Stimulated activated naive B cell treated with anti-CD40 and anti-IgM and Interleukin-4, amounts not matched to agents 10 μg/mL and 1 μg/mL and 100 μg/mL, for 72 hours (primary cell): Measurements from ENCODE around the gene TMEM178B.

Experiments used
- ATAC-seq, 2 donors: fragments of 150-1000 bp; cut with Tn5 transposase; replicated peaks; 2 replicates each; pipeline ENCODE4 v1.10.0; 2021; ENCODE audit warnings: moderate library complexity in 1 of 2
- DNase-seq: peaks from one replicate; pipeline ENCODE4 v3.0.0; 2021
- H3K27ac Mint-ChIP-seq: one replicate; pipeline ENCODE4 v1.8.0; 2022; ENCODE audit warnings: mild to moderate bottlenecking, mixed read lengths
- H3K27me3 Mint-ChIP-seq, 2 donors: one replicate each; pipeline ENCODE4 v1.8.0; 2022; ENCODE audit warnings: mixed read lengths in 2 of 2
- H3K36me3 Mint-ChIP-seq, 2 donors: one replicate each; pipeline ENCODE4 v1.8.0; 2022; ENCODE audit warnings: mixed read lengths in 2 of 2, mild to moderate bottlenecking in 1 of 2
- H3K4me1 Mint-ChIP-seq, 2 donors: one replicate each; pipeline ENCODE4 v1.8.0; 2022; ENCODE audit warnings: mixed read lengths in 2 of 2, mild to moderate bottlenecking in 1 of 2
- H3K4me3 Mint-ChIP-seq, 2 donors: one replicate each; pipeline ENCODE4 v1.8.0; 2022; ENCODE audit warnings: mild to moderate bottlenecking in 2 of 2, mixed read lengths in 2 of 2, moderate library complexity in 1 of 2
- H3K9me3 Mint-ChIP-seq, 2 donors: one replicate each; pipeline ENCODE4 v1.8.0; 2022; ENCODE audit warnings: mixed read lengths in 2 of 2, mild to moderate bottlenecking in 1 of 2

TMEM178B gene

DNA sequence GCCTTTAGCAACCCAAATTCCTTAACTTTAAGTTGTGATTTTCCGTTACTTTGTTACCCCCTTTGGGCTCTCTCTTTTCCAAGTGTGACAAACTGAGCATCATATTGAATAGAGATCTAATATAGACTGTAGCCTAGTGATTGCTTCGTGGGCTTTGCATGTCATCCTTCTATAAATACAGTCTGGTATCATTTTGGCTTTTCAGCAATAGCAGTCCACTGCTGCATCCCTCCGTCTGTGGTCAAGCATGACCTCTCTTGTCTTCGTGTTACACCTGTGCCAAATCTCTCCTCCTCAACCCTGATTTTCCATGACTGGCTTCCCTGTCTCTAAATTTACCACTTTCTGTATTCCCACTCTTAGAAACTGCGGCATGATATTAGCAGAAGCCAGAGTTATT, 423.5 kb downstream of the TMEM178B start:
- Mint-ChIP-seq H3K27ac (no peak overlapping the region), H3K4me3 (no peak overlapping the region), H3K27me3 (peaks cover 6 to 24% of the 10 kb centered on the region in 2 donors), H3K9me3 (no peaks in the 10 kb centered on the region), H3K4me1 (no peaks in the 10 kb centered on the region), H3K36me3 (no peaks in the 10 kb centered on the region)
- ATAC-seq (no peak), DNase-seq (no peak)

DNA sequence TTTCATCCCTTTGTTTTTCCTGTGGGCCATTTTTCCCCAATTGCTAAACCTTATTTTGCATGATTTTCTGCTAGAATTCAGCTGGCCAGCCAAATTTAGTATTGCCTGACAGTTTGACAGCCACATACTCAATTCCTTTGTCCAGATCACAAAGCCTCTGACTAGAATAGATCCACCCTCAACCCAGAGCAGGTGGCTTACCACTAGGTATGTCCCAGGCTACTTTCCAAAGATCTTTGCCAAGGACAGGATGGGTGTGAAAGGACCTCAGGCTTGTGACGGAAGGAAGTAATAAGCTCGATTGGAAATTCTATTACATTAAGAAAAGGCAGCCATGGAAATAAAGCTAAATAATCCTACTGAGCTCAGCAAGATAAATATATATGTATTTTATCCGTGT, 426.7 kb downstream of the TMEM178B start:
- Mint-ChIP-seq H3K27me3 (peaks cover 7 to 18% of the 10 kb centered on the region in 2 donors), H3K4me1 (no peaks in the 10 kb centered on the region)

DNA sequence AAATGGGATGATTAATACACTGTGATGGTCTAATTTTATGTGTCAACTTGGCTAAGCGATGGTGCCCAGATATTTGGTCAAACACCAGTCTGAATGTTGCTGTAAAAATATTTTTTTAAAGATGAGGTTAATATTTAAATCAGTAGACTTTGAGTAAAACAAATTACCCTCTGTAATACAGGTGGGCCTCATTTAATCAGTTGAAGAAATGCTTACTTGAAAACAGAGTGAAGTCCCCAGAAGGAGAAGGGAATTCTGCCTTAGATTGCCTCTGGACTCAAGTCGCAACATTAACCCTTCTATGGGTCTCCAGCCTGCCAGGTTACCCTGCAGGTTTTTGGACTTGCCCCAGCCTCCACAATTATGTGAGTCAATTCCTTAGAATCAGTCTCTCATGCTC, 427.6 kb downstream of the TMEM178B start:
- H3K4me1 Mint-ChIP-seq = no peaks in the 10 kb centered on the region
- H3K9me3 Mint-ChIP-seq = no peaks in the 10 kb centered on the region
- no peak overlapping the region for H3K27ac Mint-ChIP-seq
- no peaks in the 10 kb centered on the region for H3K36me3 Mint-ChIP-seq
- ATAC-seq = no peak
- no peak overlapping the region for H3K4me3 Mint-ChIP-seq
- H3K27me3 Mint-ChIP-seq = peaks cover 7 to 21% of the 10 kb centered on the region in 2 donors
- DNase-seq = no peak

More for the DNA sequence above, 426.7 kb downstream of the TMEM178B start:
- Mint-ChIP-seq H3K36me3 (no peaks in the 10 kb centered on the region), H3K27ac (no peak overlapping the region), H3K4me3 (no peak overlapping the region), H3K9me3 (no peaks in the 10 kb centered on the region)
- no peak for DNase-seq
- ATAC-seq = no peak

DNA sequence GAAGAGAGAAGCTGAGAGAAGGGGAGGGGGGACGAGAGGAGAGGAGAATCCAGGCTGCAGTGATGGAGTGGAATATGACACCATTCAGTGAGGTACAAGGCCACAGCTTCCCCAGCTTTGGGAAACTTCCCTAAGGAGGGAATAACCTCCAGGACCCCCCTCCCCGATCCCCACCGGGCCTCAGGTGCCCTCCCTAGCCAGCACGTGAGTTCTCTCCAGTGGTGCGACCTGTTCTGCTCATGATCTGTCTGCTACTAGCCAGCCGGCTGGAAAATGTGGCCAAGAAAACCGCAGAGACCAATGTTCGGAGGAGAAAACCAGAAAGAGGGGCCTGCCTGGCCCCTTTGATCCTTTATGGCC, 437.4 kb downstream of the TMEM178B start:
- no peak overlapping the region for H3K27ac Mint-ChIP-seq
- no peaks in the 10 kb centered on the region for H3K36me3 Mint-ChIP-seq
- H3K27me3 Mint-ChIP-seq = peaks cover 51 to 58% of the 10 kb centered on the region in 2 donors
- H3K4me1 Mint-ChIP-seq = peaks cover 13 to 18% of the 10 kb centered on the region in 2 donors
- peak overlapping the region in 1 of 2 donors; percentile 64 for H3K4me3 Mint-ChIP-seq
- DNase-seq = no peak
- peaks cover 3 to 5% of the 10 kb centered on the region in 2 donors for H3K9me3 Mint-ChIP-seq
- ATAC-seq = no peak

DNA sequence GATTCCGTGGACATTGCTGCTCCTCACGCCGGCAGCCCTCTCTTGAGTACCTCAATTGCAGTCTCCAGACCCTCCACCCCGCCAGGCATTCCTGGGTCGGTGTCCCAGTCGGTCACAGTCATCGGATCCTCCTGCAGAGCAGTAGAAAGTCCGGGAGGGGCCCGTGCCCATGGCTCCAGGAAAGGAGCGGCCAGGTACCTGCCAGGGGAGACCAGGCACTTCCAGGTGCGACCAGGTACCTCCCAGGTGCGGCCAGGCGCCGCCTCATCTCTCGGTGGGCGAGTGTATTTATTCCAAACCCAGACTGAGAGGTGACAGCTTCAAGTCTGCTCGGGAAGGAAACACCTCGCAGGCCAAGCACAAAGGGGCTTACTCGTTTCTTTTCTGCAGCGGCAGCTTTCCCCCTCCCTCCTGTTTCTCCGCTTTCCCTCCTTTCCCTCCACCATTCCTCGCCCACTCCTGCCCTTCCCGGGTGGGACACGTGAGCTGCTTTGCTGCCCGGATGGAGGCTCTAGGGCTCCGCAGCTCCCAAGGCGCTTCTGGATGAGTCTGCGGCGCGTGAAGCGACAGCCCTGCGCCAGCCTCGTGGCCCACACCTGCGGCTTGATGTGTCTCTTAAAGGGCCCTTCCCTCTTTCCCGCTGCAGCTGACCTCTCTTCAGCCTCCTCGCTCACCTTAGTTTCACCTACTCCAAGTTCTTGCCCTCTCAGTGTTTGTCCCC, 438.0 kb downstream of the TMEM178B start:
- Mint-ChIP-seq H3K4me3 (peak overlapping the region; percentile 64 to 74), H3K4me1 (peaks cover 13 to 18% of the 10 kb centered on the region in 2 donors), H3K36me3 (no peaks in the 10 kb centered on the region), H3K9me3 (peaks cover 3 to 5% of the 10 kb centered on the region in 2 donors), H3K27ac (peak overlapping the region; percentile 1), H3K27me3 (peaks cover 51 to 61% of the 10 kb centered on the region in 2 donors)
- ATAC-seq (no peak), DNase-seq (no peak)

DNA sequence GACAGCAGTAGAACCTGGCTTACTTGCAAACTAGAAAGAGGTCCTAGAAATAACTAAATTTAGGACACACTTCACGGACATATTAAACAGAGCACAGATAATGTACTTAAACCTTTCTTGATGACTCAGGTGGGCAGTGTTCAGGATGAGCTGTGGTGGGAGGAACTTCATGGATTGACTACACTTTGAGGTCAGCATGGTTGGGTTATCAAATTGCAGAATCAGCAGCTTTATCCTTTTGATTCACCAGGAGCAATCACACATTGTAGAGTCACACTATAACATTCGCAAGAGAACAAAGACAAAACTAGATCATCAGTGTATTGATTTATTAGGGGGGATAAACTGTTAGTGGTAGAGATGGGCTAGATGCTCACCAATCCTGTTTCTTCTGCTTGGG, 438.7 kb downstream of the TMEM178B start:
- ATAC-seq (no peak), DNase-seq (no peak)
- Mint-ChIP-seq H3K27me3 (peaks cover 51 to 61% of the 10 kb centered on the region in 2 donors), H3K4me3 (peak overlapping the region; percentile 64 to 74), H3K27ac (no peak overlapping the region), H3K9me3 (peaks cover 3 to 5% of the 10 kb centered on the region in 2 donors), H3K36me3 (no peaks in the 10 kb centered on the region), H3K4me1 (peaks cover 13 to 18% of the 10 kb centered on the region in 2 donors)

DNA sequence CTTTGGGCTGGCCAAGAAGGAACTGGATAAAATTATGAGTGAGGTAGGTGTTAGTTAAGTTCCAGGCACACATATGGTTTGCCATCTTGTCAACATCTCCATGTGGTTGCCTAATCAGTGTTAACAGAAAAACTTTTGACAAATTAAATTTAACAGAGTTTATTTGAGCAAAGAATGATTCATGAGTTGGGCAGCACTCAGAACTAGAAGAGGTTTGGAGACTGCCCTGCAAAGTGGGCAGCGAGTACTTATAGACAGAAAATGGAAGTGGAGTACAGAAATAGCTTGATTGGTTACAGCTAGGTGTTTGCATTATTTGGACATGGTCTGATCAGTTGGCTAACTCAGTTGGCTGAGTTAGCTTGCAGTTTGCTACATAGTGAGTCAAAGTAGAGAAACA, 439.9 kb downstream of the TMEM178B start:
- Mint-ChIP-seq H3K27me3 (peaks cover 44 to 54% of the 10 kb centered on the region in 2 donors), H3K4me3 (no peak overlapping the region), H3K4me1 (peaks cover 13 to 18% of the 10 kb centered on the region in 2 donors), H3K36me3 (no peaks in the 10 kb centered on the region), H3K9me3 (peaks cover 3 to 5% of the 10 kb centered on the region in 2 donors), H3K27ac (no peak overlapping the region)
- ATAC-seq (no peak), DNase-seq (no peak)

DNA sequence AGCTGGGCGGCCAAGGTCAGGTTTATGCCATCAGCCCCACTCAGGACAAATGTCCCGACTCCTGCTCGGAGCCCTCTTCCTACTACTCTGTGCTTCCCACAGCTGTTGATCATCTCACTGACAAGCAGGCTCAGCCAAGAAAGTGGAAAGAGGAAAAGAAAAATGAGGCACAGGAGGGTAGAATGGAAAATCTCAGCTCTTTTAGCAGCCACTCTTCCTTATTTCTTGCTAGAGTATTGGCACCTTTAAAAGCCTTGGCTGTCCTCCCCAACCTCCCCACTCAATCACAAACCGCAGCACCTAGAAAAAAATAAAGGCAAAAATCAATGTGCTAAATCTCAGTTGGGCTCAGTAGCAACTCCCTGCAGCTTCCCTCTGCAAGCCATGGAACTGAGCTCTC, 442.1 kb downstream of the TMEM178B start:
- H3K36me3 Mint-ChIP-seq = no peaks in the 10 kb centered on the region
- peaks cover 5 to 8% of the 10 kb centered on the region in 2 donors for H3K9me3 Mint-ChIP-seq
- H3K4me1 Mint-ChIP-seq = peaks cover 8 to 16% of the 10 kb centered on the region in 2 donors
- H3K4me3 Mint-ChIP-seq = no peak overlapping the region
- ATAC-seq = no peak
- H3K27me3 Mint-ChIP-seq = peaks cover 31 to 43% of the 10 kb centered on the region in 2 donors
- H3K27ac Mint-ChIP-seq = no peak overlapping the region
- no peak for DNase-seq

DNA sequence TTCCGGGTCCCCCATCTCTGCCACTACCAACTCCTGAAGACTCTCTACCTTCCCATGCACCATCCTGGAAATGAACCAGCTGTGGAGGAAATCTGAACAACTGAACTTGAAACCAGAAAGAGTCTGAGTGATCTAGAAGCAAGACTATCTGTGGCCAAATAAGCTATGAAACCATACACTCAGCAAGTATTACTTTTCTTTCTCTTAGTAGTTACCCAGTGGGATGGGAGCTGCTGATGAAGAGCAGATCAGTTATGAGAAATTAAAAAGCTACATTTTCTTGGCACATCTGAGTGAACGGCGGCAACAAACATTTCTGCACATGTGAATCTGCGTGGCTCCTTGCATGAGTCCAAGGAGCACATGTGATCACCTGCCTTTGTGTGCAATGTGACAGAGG, 445.8 kb downstream of the TMEM178B start:
- no peaks in the 10 kb centered on the region for H3K36me3 Mint-ChIP-seq
- no peak overlapping the region for H3K27ac Mint-ChIP-seq
- no peak for DNase-seq
- H3K4me1 Mint-ChIP-seq = no peaks in the 10 kb centered on the region
- H3K27me3 Mint-ChIP-seq = peaks cover 10 to 23% of the 10 kb centered on the region in 2 donors
- H3K9me3 Mint-ChIP-seq = peaks cover 2 to 3% of the 10 kb centered on the region in 2 donors
- no peak for ATAC-seq
- H3K4me3 Mint-ChIP-seq = no peak overlapping the region

DNA sequence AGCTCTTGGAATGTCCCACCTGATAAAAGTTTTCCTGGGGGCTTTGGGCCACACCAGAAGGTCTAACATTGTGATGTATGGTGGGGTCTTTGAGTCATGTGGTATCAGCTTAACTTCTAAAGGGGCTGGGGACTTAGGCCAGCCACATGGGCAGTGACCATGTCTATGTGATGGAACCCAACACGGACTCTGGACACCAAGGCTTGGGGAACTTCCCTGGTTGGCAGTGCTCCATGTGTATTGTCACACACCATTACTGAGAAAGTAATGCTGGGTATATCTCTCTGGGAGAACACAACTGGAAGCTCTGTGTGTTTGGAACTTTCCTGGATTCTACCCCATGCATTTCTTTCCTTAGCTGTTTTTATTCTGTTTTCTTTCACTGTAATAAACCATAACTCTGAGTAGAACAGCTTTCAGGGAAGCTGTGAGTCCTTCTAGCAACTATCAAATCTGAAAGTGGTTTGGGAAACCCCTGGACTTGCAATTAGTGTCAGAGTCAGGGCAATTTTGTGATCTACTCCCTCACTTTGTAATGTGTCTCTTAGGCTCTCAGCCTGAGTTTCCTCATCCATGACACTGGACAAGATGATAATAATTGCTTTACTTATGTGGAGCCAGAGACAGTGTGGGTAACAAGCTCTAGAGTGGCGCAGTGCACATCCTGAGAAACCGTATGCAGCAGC, 448.9 kb downstream of the TMEM178B start:
- no peaks in the 10 kb centered on the region for H3K36me3 Mint-ChIP-seq
- peaks cover 18 to 24% of the 10 kb centered on the region in 2 donors for H3K27me3 Mint-ChIP-seq
- DNase-seq = no peak
- H3K27ac Mint-ChIP-seq = no peak overlapping the region
- peak in 1 of 2 donors; percentile 34 for ATAC-seq
- no peaks in the 10 kb centered on the region for H3K4me1 Mint-ChIP-seq
- H3K4me3 Mint-ChIP-seq = no peak overlapping the region
- H3K9me3 Mint-ChIP-seq = peaks cover 2 to 3% of the 10 kb centered on the region in 2 donors

DNA sequence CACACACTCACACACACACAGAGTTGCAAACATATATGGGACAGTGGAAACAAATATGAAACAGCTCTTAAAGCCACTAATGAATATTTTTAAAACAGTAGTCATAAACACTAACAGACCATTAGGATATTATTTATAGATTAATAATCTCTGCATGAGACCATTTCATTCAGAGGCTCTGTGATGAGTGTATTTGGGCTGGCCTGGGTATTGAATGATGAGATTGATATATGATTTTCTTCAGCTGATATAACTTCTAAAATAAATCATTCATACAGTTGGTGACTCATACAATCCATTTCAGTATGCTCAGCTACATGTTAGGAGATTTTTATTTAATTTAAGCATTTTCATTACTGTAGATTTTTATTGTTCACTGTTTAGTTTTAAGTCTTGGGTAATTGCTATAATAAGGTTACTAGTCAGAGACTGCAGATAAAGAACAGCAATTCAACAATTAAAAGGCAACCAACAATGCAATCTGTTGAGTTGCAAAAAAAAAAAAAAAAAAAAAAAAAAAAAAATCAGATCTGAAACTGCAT, 452.2 kb downstream of the TMEM178B start:
- no peaks in the 10 kb centered on the region for H3K4me1 Mint-ChIP-seq
- peaks cover 21 to 36% of the 10 kb centered on the region in 2 donors for H3K27me3 Mint-ChIP-seq
- no peaks in the 10 kb centered on the region for H3K36me3 Mint-ChIP-seq
- DNase-seq = no peak
- no peak for ATAC-seq
- no peak overlapping the region for H3K27ac Mint-ChIP-seq
- no peaks in the 10 kb centered on the region for H3K9me3 Mint-ChIP-seq
- no peak overlapping the region for H3K4me3 Mint-ChIP-seq

DNA sequence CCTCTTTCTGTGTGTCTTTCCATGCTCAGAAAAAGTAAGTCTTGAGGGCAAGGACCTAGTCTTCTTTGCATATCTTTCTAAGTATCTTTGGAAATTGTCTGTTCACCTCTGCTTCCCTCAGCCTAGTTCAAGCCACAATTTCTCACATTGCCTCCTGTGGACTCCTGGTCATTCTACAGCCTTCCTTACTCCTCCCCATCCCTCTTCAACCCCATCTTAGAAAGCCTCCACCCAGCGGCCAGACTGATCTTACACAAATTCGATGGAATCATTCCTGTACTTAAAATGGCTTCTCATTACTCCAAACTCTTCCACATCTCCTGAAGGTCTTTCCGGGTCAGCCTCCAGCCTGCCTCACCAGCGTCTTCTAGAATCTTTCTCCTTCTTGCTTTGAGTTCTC, 453.2 kb downstream of the TMEM178B start:
- H3K4me1 Mint-ChIP-seq = no peaks in the 10 kb centered on the region
- H3K4me3 Mint-ChIP-seq = no peak overlapping the region
- no peaks in the 10 kb centered on the region for H3K9me3 Mint-ChIP-seq
- H3K27ac Mint-ChIP-seq = no peak overlapping the region
- no peaks in the 10 kb centered on the region for H3K36me3 Mint-ChIP-seq
- peaks cover 21 to 36% of the 10 kb centered on the region in 2 donors for H3K27me3 Mint-ChIP-seq
- DNase-seq (no peak), ATAC-seq (no peak)

DNA sequence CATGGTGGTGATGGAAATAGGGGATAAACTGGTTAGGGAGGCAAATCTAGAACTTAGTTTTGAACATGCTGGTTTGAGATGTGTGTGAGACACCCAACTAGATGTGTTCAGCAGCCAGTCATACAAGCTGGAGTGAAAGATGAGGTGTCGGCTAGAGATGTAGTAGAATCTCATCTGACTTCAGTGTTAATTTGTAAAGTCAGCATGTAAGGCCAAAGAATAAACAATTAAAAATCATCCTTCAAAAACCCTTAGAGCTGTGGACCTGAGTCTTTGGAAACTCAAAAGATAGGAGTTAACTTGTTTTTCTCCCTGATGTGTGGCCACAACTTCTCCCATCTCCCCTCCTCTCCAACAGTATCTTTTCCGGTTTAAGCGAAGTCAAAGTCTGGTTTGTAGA, 454.5 kb downstream of the TMEM178B start:
- no peaks in the 10 kb centered on the region for H3K4me1 Mint-ChIP-seq

More for the DNA sequence above, 454.5 kb downstream of the TMEM178B start:
- no peaks in the 10 kb centered on the region for H3K9me3 Mint-ChIP-seq
- ATAC-seq (no peak), DNase-seq (no peak)
- H3K36me3 Mint-ChIP-seq = peaks cover 0 to 1% of the 10 kb centered on the region in 2 donors
- H3K4me3 Mint-ChIP-seq = no peak overlapping the region
- H3K27me3 Mint-ChIP-seq = peaks cover 21 to 40% of the 10 kb centered on the region in 2 donors
- H3K27ac Mint-ChIP-seq = no peak overlapping the region
